Heart left ventricle (tissue), 13 donors: Measurements from ENCODE around the gene SPOCK1.

Source experiments
- POLR2A ChIP-seq, 2 donors: fragments of 450-650 bp; IDR thresholded peaks; one replicate each; pipeline ENCODE4 v1.6.1; 2017; ENCODE audit warnings: antibody characterized with exemption in 2 of 2, mild to moderate bottlenecking in 2 of 2, moderate library complexity in 2 of 2
- TF ChIP-seq, protein P1 (sequence below), 12 donors: fragments of 200-600 bp; sonication (generic) in 4 of 12; IDR thresholded peaks; one replicate each; pipeline versions ENCODE4 v1.5.0 to v1.8.0; 2018 to 2022; ENCODE audit warnings: antibody characterized with exemption in 12 of 12, mild to moderate bottlenecking in 5 of 12
- donor health status: ischemic (EF 13 %, LVEDD 7.1; RV severe dilation, severe dysfunction).
- donor health status: DM: no; HTN: yes; CAD: no.
- donor health status: DM: no; HTN: no; CAD: no.
- donor health status: ischemic (EF 25% LVEDD 6.9; RV normal size, moderate dysfunction).
- donor health status: ischemic (EF 25% LVEDD 5.7; RV mildly dilated, moderate dysfunction).
- donor health status: ischemic (EF 35%, LVEDD 5.7; RV mildly dilated, moderate dysfunction).
- donor health status: nonischemic (EF 11% LVEDD 7.7; RV severe dilation, severe dysfunction).
- donor health status: DM: yes; HTN: yes; CAD: no.
- donor health status: PGD.
- donor health status: ischemic (EF 29% LVEDD 5.4; RV normal size, mild dysfunction).
- donor health status: nonischemic (EF 23%, LVEDD 6.1; RV moderate dilation, normal function).

DNA sequence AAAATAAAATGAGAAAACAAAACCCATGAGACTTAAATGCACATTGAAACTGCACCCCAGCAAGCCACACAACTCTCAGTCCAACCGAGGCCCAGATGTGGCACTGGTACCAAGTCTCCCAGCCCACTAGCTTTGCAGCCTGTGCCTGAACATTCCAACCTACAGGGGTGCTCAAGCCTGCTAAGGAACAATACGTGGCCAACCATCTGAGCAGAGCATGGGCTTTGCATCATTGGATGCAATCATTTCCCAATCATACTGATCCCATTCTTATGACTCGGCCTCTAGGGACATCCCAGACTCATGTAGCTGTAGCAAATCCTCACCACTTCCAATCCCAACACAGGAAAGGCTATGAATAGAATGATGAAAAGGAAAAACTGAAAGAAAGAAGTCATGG, 297.2 kb downstream of the SPOCK1 start:
- TF ChIP-seq, protein P1, sequence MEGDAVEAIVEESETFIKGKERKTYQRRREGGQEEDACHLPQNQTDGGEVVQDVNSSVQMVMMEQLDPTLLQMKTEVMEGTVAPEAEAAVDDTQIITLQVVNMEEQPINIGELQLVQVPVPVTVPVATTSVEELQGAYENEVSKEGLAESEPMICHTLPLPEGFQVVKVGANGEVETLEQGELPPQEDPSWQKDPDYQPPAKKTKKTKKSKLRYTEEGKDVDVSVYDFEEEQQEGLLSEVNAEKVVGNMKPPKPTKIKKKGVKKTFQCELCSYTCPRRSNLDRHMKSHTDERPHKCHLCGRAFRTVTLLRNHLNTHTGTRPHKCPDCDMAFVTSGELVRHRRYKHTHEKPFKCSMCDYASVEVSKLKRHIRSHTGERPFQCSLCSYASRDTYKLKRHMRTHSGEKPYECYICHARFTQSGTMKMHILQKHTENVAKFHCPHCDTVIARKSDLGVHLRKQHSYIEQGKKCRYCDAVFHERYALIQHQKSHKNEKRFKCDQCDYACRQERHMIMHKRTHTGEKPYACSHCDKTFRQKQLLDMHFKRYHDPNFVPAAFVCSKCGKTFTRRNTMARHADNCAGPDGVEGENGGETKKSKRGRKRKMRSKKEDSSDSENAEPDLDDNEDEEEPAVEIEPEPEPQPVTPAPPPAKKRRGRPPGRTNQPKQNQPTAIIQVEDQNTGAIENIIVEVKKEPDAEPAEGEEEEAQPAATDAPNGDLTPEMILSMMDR (IDR thresholded peaks at IDR 0.05): peak in 5 of 12 donors; percentile 8 to 26 (median 14)
- no peak for TF ChIP-seq POLR2A (IDR thresholded peaks at IDR 0.05)
